Left ventricle myocardium inferior (tissue), 1 donor: ENCODE data around the gene GAK. TPM values are rescaled to one million over a fixed set of nuclear protein-coding genes. Genes with fewer than 3 reads are reported as not detected.

Experiments used
- DNase-seq: peaks from one replicate; pipeline ENCODE4 v3.0.0-alpha.2; 2020
- H3K27ac ChIP-seq: fragments of 200-600 bp; replicated peaks from 2 replicates; pipeline ENCODE4 v1.8.0; 2021
- H3K27me3 ChIP-seq: fragments of 200-600 bp; 2 replicates; pipeline ENCODE4 v1.8.0; 2021; ENCODE audit warnings: low read depth
- H3K36me3 ChIP-seq: fragments of 200-600 bp; 2 replicates; pipeline ENCODE4 v1.8.0; 2021
- H3K4me1 ChIP-seq: fragments of 200-600 bp; 2 replicates; pipeline ENCODE4 v1.8.0; 2021
- H3K4me3 ChIP-seq: fragments of 200-600 bp; 2 replicates; pipeline ENCODE4 v1.8.0; 2021; ENCODE audit warnings: mild to moderate bottlenecking, moderate library complexity
- H3K9me3 ChIP-seq: fragments of 200-600 bp; replicated peaks from 2 replicates; pipeline ENCODE4 v1.8.0; 2021
- CTCF ChIP-seq: fragments of 200-600 bp; IDR thresholded peaks from 2 replicates; pipeline ENCODE4 v1.8.0; 2021; ENCODE audit warnings: antibody characterized with exemption, mild to moderate bottlenecking, borderline replicate concordance
- intact Hi-C: fragments of 100-400 bp; cut with micrococcal nuclease; formaldehyde crosslinking; loops from one replicate; pipeline ENCODE4 v1.11.0; 2022
- total RNA-seq: library from RNA; stranded (reverse); fragmentation: NEBNext Ultra II Directional; extraction: Animal tissue kit (Norgen Biotek cat#: 25700); gene quantifications from one replicate; pipeline ENCODE4 v1.2.1, GENCODE V29; 2021
- donor health status: DM: no; HTN: yes; CAD: no; lungs with severe emphysema.

The GAK gene
- total RNA-seq, 1 donor from 2014 or later, result 25.1 TPM

- Histone ChIP-seq H3K36me3 (no peaks in the 10 kb centered on the region), H3K27ac (no peak overlapping the region), H3K27me3 (peaks cover 95% of the 10 kb centered on the region), H3K4me1 (peaks cover 24% of the 10 kb centered on the region), H3K9me3 (peaks cover 3% of the 10 kb centered on the region), H3K4me3 (no peak overlapping the region)
- no peak for DNase-seq
- intact Hi-C loops, result no loop called here
- no peak for TF ChIP-seq CTCF
These were observed 109.5 kb downstream of the GAK start for GRCh38 chr4:822361-823175.

- H3K27ac ChIP-seq, result no peak overlapping the region
- H3K4me3 ChIP-seq, result no peak overlapping the region
- peaks cover 3% of the 10 kb centered on the region for H3K9me3 ChIP-seq
- TF ChIP-seq CTCF, result no peak
- no peak for DNase-seq
- no peaks in the 10 kb centered on the region for H3K36me3 ChIP-seq
- H3K27me3 ChIP-seq, result peaks cover 92% of the 10 kb centered on the region
- peaks cover 16% of the 10 kb centered on the region for H3K4me1 ChIP-seq
- intact Hi-C loops, result no loop called here
These were observed 110.5 kb downstream of the GAK start for GRCh38 chr4:821631-822030.

DNA sequence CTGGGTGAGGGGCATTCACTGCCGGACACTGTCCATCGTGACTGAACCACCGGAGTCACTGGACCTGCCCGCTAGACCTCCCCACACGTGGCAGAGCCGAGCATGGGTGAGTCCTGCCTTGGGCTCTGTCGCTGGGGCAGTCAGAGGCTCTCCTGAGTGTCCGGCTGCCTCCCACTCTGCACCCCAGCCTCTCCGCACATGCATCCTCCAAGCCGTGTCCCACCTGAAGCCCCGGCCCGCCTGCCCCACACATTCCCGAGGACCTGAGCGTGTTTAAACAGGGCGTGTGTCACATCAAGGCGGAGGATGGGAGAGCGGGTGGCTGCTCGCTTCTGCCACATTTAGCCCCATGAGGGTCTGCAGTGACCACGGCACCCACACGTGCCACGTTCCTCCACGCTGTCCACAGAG is 110.9 kb downstream of the GAK start:
- no peak for DNase-seq
- Histone ChIP-seq H3K9me3 (peaks cover 3% of the 10 kb centered on the region), H3K27me3 (peaks cover 94% of the 10 kb centered on the region), H3K4me3 (no peak overlapping the region), H3K4me1 (peaks cover 14% of the 10 kb centered on the region), H3K36me3 (no peaks in the 10 kb centered on the region), H3K27ac (no peak overlapping the region)
- TF ChIP-seq CTCF, result no peak
- intact Hi-C loops, result no loop called here

DNA sequence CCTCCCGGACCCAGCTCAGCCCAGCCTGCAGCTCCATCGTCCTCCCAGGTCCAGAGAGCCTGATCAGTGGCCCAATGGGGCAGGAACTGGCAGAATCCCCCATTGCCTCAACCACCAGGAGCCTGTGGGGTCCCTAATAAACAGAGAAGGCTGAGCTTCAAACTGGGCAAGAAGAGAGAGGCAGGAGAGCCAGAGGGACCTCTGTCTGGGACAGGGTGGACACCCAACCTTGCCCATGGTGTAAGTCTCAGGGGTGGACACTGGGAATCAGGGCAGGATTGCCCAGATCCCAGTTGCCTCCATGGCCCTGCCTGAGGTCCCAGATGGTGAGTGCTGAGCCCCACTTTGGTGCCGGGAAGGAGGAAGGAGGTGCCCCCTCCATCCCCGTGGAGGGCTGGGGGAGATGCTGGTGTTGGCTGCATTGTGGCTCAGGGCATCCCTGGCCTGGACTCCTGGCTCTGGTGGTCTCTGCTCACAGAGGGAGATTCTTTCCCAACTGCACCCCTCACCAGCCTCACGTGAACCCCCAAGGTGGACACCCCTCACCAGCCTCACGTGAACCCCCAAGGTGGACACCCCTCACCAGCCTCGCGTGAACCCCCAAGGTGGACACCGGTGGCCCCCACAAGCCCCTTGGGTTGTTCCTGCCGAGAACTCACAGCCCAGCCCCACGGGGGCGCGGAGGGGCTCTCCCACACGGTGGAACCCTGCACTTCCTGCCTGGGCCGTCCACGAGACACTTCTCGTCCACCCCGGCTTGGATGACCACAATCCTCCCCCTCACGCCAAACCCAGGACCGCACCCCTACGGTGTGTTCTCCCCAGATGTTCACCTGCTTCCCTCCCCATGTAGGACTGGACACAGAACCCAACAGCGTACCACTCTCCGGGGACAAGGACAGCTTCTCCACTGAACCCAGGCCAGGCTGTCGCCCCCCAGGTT is 111.6 kb downstream of the GAK start:
- Histone ChIP-seq H3K36me3 (no peaks in the 10 kb centered on the region), H3K4me3 (no peak overlapping the region), H3K9me3 (peaks cover 3% of the 10 kb centered on the region), H3K27me3 (peaks cover 94% of the 10 kb centered on the region), H3K27ac (no peak overlapping the region), H3K4me1 (peaks cover 10% of the 10 kb centered on the region)
- intact Hi-C loops, result no loop called here
- DNase-seq, result no peak
- no peak for TF ChIP-seq CTCF

DNA sequence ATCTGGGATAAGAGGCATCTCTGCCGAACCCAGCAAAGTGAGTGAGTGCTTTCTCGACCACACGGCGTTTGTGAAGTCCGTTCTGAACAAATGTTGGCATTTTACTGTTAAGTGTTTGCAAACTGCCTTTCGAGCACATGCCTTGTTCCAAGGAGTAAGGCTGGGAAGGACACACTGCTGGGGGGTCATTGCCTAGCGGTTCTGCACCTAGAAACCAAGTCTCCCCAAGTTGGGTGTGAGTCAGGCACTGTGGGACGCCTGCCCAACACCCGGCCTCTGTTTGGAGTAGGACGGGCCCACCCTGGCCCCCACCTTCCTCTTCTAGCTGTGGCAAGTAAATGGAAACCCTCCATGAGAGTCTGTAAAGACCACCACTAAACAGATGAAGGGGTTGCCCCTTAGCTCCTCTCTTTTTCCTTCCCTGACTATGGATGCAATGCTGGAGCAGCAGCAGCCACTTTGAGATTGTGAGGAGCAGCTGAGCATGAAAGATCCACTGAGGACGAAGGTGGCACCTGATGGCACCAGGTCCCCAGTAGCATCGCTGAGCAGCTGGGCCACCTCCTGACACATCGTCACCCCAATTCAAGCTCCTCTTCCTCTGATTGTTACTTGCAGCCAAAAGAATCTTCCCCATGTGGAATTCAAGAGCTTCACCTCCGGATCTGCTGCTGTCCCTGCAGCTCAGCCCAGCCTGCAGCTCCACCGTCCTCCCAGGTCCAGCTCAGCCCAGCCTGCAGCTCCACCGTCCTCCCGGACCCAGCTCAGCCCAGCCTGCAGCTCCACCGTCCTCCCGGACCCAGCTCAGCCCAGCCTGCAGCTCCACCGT is 112.5 kb downstream of the GAK start:
- Histone ChIP-seq H3K4me1 (peaks cover 1% of the 10 kb centered on the region), H3K27me3 (peaks cover 94% of the 10 kb centered on the region), H3K27ac (no peak overlapping the region), H3K9me3 (peaks cover 3% of the 10 kb centered on the region), H3K4me3 (no peak overlapping the region), H3K36me3 (no peaks in the 10 kb centered on the region)
- DNase-seq, result no peak
- intact Hi-C loops, result no loop called here
- no peak for TF ChIP-seq CTCF
